Measurements from ENCODE around the gene PNKD. TPM values are rescaled to one million over a fixed set of nuclear protein-coding genes. Genes with fewer than 3 reads are reported as not detected.

The PNKD gene
- total RNA-seq, 1 experiment from 2014 or later, result 40.8 TPM

DNA sequence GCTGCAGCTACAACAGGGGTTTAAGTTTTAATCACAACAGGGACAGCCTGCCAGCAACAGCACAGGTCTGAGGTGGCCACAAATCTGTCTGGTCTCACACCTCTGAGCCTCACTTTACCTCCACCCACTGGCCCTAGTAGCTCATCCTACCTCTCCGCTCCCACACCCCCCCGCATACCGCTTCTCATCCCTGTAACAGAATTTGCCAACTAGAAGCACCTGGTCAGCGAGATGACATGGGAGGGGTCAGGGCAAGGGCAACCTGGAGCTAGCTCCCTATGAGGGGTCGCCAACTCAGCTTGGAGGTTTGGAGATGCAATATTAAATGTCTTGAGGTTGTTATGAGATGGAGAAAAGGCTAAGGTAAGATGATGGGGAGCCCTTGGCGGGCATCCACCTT is 93.9 kb downstream of the PNKD start:
- Histone ChIP-seq H3K36me3 (no peaks in the 10 kb centered on the region), H3K27me3 (no peaks in the 10 kb centered on the region), H3K9me3 (no peaks in the 10 kb centered on the region), H3K4me3 (no peak overlapping the region)
- DNase-seq, result no peak

DNA sequence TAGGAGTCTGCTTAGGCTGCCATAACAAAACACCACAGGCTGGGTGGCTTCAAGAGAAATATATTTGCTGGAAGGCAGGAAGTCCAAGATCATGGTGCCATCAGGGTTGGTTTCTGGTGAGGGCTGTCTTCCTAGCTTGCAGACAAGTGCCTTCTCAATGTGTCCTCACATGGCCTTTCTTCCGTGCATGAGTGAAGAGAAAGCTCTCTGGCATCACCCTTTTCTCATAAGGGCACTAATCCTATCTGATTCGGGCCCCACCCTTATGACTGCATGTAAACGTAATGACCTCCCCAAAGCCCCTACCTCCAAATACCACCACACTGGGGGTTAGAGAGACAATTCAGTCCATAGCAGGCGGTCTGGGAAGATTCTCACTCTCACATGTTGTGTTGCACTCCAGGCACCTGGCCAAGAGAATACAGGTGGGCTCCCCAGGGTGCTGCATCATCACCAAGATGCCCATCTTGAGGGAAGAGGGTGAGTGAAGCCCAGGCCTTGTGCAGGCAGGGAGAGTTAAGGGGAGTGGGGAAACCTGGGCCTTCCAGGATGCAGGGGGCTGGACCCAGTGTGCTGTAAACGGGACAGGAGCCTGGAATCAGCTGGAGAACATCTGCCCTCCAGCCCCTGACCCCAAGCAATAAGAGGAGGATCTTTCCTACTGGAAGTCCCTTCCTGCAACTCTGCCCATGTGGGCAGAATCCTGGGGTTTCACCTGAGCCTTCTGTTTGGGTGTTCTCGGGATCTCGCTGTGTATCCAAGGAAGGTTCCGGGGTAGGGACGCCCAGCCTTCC is 96.5 kb downstream of the PNKD start:
- Histone ChIP-seq H3K4me3 (no peak overlapping the region; the same call in 1 of the 2 replicates), H3K9me3 (no peaks in the 10 kb centered on the region), H3K36me3 (no peaks in the 10 kb centered on the region), H3K27me3 (no peaks in the 10 kb centered on the region)
- no peak for DNase-seq

DNA sequence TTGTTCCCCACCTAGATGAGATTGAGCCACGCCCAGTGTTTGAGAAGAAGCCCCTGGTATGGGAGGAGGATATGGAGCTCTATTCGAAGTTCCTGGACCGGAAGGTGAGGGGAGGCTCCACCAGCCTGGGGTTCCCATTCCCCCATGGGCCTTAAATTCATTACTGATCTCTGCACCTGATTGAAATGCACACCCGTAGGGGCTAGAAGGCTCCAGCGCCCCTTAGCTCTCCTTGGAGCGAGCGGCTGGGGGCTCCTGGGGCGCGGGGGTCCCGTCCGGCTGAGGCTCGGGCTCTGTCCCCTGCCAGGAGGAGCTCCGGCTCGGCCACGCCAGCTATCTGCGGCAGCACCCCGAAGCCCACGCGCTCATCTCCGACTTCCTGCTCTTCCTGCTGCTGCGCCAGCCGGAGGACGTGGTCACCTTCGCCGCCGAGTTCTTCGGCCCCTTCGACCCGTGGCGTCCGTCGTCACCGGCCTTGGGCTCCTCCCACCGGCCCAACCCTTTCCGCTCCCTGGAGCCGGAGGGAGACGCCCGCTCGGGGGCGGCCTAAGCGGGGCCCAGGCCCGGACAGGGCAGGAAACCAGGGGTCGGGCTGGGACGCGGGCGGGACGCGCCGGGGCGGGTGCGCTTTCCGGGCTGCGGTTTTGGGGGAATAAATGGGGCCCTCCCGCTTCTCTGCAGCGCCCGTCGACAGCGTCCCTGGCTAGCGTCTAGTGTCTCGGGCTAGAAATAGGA is 97.3 kb downstream of the PNKD start:
- DNase-seq, result peak; percentile 80
- H3K27me3 ChIP-seq, result no peaks in the 10 kb centered on the region
- H3K9me3 ChIP-seq, result no peaks in the 10 kb centered on the region
- H3K36me3 ChIP-seq, result no peaks in the 10 kb centered on the region
- peak overlapping the region; percentile 38 for H3K4me3 ChIP-seq

DNA sequence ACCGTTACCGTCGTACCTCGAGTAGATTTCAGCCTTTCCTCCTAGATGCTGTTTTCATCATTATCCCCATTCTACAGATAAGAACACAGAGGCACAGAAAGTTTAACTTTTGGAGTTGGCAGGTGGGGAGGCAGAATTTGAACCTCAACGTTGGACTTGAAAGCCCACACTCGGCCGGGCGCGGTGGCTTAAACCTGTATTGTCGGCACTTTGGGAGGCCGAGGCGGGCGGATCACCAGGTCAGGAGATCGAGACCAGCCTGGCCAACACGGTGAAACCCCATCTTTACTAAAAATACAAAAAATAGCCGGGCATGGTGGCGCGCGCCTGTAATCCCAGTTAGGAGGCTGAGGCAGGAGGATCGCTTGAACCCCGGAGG is 97.8 kb downstream of the PNKD start:
- no peak for DNase-seq
- Histone ChIP-seq H3K27me3 (no peaks in the 10 kb centered on the region), H3K4me3 (peak overlapping the region; percentile 38), H3K9me3 (no peaks in the 10 kb centered on the region), H3K36me3 (no peaks in the 10 kb centered on the region)

DNA sequence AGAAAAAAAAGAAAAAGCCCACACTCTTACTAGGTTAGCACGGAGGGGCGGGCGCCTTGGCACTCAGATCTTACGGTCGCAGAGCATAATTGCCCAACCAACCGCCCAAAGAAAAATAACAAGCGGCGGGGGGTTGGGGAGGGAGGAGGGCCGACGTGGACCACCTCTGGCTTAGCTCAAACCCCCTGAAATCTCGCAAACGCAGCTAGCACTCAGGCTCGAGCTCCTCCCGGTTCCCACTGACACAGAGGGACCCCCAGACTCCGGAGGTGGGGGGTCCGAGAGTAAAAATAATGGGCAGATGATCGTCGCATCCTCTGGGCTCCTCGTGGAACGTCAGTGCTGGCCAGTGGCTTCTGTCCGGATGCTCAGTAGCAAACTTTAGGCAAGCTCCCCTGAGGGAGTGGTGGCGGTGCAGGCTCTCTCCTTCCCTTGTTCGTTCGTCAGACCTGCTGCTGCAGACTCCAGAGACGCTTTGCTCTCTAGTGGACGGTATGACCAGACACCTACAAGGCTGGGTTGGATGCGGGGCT is 98.4 kb downstream of the PNKD start:
- Histone ChIP-seq H3K4me3 (no peak overlapping the region), H3K9me3 (no peaks in the 10 kb centered on the region), H3K27me3 (no peaks in the 10 kb centered on the region), H3K36me3 (no peaks in the 10 kb centered on the region)
- no peak for DNase-seq

DNA sequence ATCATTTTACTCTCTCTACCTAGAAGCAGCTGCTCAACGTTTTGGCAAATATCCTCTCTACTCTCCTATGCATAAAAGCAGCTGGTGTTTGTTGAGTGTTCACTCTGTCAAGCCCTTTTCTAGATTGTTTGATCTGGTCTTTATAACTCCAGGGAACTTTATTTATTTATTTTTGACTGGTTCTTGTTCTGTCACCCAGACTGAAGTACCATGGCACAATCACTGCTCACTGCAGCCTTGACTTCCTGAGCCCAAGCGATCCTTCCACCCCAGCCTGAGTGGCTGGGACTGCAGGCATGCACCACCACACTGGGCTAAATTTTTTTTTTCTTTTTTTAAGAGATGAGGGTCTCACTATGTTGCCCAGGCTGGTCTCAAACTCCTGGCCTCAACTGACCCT is 99.0 kb downstream of the PNKD start:
- H3K36me3 ChIP-seq, result no peaks in the 10 kb centered on the region
- DNase-seq, result no peak
- H3K4me3 ChIP-seq, result no peak overlapping the region
- H3K9me3 ChIP-seq, result no peaks in the 10 kb centered on the region
- H3K27me3 ChIP-seq, result no peaks in the 10 kb centered on the region

DNA sequence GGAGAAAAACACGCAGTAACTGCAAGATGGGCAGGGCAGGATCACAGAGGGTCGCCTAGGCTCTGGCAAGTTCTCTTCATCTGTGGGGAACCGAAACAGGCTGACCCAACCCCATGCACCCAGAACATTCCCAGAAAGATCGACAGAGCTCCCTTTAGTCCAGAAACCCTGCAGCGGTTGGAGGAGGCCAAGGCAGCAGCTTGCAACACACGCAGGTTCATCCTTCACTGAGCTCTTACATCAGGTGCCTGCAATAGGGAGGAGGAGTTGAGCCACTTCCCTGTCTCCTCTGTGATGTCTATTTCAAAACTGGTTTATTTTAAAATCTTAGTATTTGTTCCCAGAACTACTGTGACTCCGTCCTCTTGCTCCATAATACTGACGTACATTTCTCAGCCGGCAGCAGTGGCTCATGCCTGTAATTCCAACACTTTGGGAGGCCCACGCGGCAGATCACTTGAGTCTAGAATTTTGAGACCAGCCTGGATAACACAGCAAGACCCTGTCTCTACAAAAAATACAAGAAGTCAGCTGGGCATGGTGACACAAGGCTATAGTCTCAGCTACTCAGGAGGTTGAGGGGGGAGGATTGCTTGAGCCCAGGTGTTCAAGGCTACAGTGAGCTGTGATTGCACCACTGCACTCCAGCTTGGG is 100.2 kb downstream of the PNKD start:
- no peak for DNase-seq
- H3K27me3 ChIP-seq, result no peaks in the 10 kb centered on the region
- no peaks in the 10 kb centered on the region for H3K36me3 ChIP-seq
- no peak overlapping the region for H3K4me3 ChIP-seq
- no peaks in the 10 kb centered on the region for H3K9me3 ChIP-seq

DNA sequence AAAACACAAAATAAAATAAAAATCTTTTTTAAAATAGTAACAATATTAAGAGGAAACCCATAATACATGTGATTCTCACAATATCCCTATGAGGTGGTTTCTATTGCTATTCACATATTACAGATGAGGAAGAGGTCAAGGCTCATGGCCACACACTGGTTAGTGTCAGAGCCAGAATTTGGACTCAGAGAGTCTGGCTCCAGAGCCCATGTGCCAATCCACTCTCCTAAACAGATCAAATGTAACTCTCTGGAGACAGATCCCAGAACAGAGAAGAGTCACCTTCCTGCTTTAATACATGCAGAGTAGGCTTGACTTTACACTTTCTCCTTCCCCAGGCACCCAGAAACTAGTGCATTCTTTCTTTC is 101.6 kb downstream of the PNKD start:
- DNase-seq, result no peak
- H3K27me3 ChIP-seq, result no peaks in the 10 kb centered on the region
- no peaks in the 10 kb centered on the region for H3K9me3 ChIP-seq
- no peak overlapping the region for H3K4me3 ChIP-seq
- H3K36me3 ChIP-seq, result no peaks in the 10 kb centered on the region

DNA sequence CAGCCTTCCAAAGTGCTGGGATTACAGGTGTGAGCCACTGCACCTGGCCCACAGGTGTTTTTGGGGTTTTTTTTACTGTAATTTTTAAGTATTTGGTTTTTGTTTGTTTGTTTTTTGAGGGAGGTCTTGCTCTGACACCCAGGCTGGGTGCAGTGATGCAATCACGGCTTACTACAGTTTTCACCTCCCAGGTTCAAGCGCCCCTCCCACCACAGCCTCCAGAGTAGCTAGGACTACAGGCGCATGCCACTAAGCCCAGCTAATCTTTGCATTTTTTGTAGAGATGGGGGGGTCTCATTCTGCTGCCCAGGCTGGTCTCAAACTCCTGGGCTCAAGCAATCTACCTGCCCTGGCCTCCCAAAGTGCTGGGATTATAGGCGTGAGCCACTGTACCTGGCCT is 104.5 kb downstream of the PNKD start:
- Histone ChIP-seq H3K36me3 (no peaks in the 10 kb centered on the region), H3K4me3 (no peak overlapping the region), H3K27me3 (no peaks in the 10 kb centered on the region), H3K9me3 (no peaks in the 10 kb centered on the region)
- no peak for DNase-seq

DNA sequence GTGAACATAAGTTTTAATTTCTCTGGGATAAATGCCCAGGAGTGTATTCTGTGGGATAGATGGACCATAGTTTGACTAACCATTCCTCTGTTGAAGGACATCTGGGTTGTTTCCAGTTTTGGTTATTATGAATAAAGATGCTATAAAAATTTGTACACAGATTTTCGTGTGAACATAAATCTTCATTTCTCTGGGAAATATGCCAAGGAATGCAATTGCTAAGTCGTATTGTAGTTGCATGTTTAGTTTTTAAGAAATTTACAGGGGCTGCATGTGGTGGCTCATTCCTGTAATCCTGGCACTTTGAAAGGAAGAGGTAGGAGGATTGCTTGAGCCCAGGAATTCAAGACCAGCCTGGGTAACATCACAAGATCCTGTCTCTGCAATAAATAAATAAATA is 104.9 kb downstream of the PNKD start:
- Histone ChIP-seq H3K36me3 (no peaks in the 10 kb centered on the region), H3K27me3 (no peaks in the 10 kb centered on the region), H3K9me3 (no peaks in the 10 kb centered on the region), H3K4me3 (no peak overlapping the region)
- peak; percentile 42 for DNase-seq

DNA sequence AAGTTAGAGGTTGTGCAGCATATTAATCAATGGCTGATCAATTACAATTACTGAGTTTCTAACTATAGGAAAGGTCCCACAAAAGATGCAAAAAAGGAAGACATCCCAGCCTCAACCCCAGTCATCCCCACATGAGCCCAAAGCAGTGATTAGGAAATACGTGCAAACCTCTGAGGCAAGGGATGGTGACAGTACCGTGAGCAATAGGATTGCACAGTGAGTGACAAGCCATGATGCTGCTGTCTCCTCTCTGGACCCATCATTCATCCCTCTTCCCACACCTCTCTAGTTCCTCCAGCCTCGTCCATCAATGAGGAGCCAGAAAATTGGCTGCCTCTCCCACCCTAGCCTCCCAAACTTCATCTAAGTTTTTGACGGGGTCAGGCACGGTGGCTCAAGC is 107.7 kb downstream of the PNKD start:
- Histone ChIP-seq H3K27me3 (no peaks in the 10 kb centered on the region), H3K9me3 (no peaks in the 10 kb centered on the region), H3K36me3 (no peaks in the 10 kb centered on the region), H3K4me3 (no peak overlapping the region)
- DNase-seq, result no peak

DNA sequence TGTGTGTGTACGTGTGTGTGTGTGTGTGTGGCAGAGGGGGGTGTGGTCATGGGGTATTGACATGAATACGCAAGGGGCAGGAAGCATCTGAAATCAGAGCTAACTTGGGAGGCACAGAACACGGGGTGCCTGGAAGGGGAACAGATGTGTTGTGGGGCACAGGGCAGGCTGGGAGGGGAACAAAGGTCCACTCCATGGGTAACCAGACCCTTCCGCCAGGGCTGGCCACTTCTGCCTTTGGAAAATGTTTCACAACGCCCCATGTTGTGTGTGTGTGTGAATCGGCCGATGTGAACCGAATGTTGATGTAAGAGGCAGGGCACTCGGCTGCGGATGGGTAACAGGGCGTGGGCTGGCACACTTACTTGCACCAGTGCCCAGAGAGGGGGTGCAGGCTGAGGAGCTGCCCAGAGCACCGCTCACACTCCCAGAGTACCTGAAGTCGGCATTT is 111.6 kb downstream of the PNKD start, which contains the start of gene SLC11A1:
TSS of gene SLC11A1 (plus strand) at position 358 of the 451 bp plus-strand sequence. CDS start 96 bp downstream, outside the sequence.
- no peaks in the 10 kb centered on the region for H3K9me3 ChIP-seq
- no peak within 1 kb of the TSS for H3K4me3 ChIP-seq
- no peaks in the 10 kb centered on the region for H3K36me3 ChIP-seq
- no peak for DNase-seq
- H3K27me3 ChIP-seq, result no peaks in the 10 kb centered on the region

DNA sequence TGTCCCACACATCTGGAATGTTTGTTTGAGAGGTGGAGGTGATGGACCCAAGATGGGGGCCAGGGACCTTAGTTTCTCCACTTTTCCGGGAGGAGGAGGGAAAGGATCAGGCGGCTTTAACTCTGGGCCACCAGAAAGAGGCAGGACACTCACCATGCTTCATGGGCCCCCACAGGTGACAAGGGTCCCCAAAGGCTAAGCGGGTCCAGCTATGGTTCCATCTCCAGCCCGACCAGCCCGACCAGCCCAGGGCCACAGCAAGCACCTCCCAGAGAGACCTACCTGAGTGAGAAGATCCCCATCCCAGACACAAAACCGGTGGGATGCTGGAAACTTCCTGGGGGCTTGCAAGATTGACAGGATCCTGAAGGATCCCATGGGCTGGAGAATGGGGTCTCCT is 112.5 kb downstream of the PNKD start:
- H3K4me3 ChIP-seq, result no peak overlapping the region
- H3K27me3 ChIP-seq, result no peaks in the 10 kb centered on the region
- no peaks in the 10 kb centered on the region for H3K36me3 ChIP-seq
- DNase-seq, result no peak
- H3K9me3 ChIP-seq, result no peaks in the 10 kb centered on the region

DNA sequence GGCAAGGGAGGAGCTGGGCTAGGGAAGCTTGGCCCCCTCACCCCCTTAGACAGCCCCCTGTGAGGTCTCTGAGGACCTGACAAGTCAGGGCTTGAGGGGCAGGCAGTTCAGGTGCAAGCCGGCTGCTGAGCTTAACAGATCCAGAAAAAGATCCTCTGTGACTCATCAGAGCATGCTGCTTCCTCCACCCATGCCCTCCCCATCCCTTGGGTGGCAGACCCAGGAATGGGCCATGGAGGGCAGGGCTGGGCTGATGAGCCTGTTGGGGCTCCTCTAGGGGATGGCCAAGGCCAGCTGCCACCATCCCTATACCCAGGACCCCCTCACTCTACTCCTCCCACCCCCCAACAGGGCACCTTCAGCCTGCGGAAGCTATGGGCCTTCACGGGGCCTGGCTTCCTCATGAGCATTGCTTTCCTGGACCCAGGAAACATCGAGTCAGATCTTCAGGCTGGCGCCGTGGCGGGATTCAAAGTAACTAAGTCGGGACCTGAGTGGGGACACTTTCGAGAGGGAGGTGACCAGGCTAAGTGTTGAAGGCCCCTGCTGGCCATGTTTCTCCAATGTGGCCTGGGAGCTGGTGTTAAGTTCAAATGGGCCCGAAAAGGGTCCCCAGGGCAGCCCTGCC is 113.7 kb downstream of the PNKD start:
- DNase-seq, result peak; percentile 30
- Histone ChIP-seq H3K9me3 (no peaks in the 10 kb centered on the region), H3K36me3 (no peaks in the 10 kb centered on the region), H3K4me3 (no peak overlapping the region), H3K27me3 (no peaks in the 10 kb centered on the region)

DNA sequence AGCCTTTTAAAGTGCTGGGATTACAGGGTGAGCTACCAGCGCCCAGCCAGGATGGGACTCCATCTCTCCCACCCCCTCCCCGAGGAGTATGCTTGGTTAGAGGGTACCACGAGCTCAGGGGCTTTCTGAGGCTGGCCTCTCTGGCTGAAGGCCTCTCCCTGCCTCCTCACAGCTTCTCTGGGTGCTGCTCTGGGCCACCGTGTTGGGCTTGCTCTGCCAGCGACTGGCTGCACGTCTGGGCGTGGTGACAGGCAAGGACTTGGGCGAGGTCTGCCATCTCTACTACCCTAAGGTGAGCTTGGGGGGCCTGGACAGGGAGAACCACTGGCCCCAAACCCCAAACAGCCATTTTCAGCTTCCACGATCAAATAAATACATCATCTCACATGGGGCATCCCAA is 114.7 kb downstream of the PNKD start:
- DNase-seq, result no peak
- Histone ChIP-seq H3K9me3 (no peaks in the 10 kb centered on the region), H3K4me3 (no peak overlapping the region), H3K27me3 (no peaks in the 10 kb centered on the region), H3K36me3 (no peaks in the 10 kb centered on the region)

DNA sequence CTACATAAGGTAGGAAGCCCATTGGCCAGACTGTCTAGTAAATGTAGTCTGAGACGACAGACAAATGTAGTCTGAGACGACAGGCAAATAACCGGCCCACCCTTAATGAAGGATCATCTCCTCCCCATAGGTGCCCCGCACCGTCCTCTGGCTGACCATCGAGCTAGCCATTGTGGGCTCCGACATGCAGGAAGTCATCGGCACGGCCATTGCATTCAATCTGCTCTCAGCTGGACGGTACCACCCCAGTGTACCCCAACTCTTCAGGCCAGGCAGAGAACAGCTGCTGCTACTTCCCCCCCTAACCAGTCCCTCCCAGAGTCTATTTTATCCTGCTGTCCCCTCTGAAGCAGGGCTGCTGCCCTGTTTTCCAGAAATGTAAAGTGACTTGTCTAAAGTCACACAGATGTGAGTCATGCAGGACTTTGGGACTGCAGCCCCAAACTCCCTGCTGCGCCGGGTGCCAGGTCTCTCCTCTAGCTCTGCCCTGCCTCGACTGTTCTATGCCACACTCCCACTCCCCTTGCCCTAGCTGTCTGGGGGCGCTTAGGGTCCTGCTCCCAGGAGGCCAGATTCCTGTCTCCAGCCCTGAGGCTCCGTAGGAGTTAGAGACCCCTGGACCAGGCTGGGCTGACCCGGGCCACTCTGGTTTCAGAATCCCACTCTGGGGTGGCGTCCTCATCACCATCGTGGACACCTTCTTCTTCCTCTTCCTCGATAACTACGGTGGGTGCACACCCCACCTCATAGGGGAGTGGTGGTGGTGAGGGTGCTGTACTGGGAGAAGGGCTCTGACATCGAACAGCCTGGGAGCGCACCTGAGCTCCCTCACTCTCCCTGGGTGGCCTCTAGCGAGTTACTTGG is 116.4 kb downstream of the PNKD start:
- no peak for DNase-seq
- H3K36me3 ChIP-seq, result no peaks in the 10 kb centered on the region
- H3K4me3 ChIP-seq, result no peak overlapping the region
- no peaks in the 10 kb centered on the region for H3K27me3 ChIP-seq
- no peaks in the 10 kb centered on the region for H3K9me3 ChIP-seq
